HG03045 (cell line): ENCODE results near the gene RASSF5.
A peak's percentile ranks its signal among the peaks of the same experiment; 100 is the strongest.
"Not testable (repeated sequence)": the region's sequence is repeated elsewhere in the genome, so short reads cannot be mapped to it uniquely, and the experiment has no call there.

Experiments
- ATAC-seq: cut with Tn5 transposase; IDR thresholded peaks from one replicate; pipeline ENCODE4 v1.9.1; 2021; ENCODE audit warnings: mild to moderate bottlenecking, moderate library complexity; ENCODE audit not compliant: unreplicated experiment

RASSF5 gene

DNA sequence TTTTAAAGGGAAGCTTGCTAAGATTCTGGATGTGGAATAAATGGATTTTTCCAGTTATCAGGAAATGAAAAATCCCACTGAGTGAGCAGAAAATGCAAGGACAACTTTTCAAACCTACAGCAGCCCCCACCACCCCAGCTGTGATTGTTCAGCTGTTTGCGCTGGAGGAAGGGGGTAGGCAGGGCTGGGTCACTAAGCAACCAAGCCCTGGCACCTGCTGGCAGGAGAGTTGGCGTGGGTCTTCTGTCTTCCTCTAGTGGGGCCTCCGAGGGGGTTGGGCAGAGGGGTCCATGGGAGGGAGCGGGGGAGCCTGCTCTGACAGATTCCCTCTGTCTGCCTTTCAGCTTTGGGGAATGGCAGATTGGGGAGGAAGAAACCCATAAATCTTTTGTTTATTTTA, 59.7 kb downstream of the RASSF5 start:
- ATAC-seq: no peak

DNA sequence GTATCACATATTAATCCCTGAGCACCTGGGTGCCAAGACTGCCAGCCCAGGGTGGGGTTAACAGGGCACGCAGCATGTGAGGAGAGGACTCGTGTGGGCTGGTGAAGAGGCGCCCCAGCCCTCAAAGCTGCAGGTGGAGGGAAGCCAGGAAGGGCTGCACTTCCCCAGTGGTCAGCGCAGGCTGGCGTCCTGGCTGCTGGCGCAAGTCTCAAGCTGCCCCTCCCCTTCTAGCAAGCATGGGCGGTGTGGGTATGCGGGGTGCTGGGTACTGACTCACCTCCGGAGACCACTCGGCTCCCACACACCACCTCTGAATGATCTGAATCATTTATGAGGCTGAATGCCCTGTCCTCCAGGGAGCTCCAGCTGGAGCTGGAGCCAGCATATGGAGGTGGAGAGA, 60.9 kb downstream of the RASSF5 start:
- no peak for ATAC-seq

DNA sequence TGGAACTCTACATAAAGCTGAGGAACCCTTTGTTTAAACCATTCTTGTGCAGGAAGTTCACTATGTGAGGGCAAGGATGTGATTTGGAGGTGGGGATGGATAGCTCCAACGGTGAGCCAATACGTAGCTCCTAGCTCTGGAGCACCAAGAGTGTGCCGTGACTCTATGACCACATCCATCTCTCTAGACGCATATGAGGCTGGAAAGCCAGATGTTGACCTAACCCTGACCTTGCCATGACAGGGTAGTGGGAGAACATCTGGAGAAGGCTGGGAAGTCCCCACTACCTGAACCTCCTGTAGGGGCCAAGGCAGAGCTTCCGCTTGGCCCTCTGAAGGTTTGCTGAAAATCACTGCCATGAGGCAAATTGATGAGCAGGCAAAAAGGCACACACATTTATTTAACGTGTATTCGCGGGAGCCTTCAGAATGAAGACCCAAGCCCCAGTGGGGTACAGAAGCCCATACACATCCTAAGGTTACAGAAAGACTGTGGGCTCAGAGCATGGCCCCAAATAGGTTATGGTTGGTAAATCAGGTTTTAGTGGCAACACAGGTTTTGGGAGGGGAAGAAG, 61.5 kb downstream of the RASSF5 start:
- ATAC-seq: no peak

DNA sequence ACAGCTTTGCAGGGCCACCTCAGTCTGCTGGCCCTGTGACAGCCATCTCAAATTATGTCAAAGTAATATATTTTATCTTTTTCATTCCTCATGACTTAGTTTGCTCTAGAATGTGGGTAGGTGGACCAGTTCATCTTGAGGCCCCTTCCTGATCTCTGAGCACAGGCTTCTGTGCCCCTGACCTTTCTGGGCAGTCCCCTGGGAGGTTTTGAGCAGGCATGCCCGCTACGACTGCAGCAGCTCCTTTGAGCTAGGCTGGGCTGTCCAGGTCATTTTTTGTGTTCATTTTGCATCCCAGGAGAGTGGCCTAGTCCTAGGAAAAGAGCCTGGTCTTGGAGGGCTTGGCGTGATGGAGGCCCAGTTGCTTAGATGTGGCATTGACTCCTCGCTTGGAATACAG, 62.2 kb downstream of the RASSF5 start:
- ATAC-seq: no peak

DNA sequence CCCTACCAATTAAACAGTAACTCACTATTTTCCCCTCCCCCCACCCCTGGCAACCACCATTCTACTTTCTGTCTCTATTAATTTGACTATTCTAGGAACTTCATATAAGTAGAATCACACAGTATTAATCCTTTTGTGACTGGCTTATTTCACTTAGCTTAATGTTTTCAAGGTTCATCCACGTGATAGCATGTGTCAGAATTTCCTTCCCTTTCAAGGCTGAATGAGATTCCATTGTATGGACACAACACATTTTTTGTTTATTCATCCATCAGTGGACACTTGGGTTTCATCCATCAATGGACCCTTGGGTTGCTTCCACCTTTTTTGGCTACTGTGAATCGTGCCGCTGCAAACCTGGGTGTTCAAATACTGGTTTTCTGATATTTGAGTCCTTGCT, 63.2 kb downstream of the RASSF5 start:
- ATAC-seq: no peak

DNA sequence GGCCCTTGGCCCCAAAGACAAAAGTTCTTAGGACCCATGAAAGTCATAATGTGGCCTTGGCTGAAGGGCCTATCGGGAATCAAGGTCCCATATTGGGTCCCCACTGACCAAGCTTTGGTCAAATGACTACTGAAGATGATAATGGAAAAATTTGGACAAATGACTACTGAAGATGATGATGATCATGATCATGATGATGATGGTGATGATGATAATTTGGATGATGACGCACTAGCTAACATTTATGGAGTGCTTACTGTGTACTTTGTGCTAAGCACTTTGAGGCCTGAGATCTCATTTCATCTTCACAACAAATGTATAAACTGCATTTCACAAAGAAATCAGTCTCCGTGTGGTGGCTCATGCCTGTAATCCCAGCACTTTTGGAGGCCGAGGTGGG, 65.5 kb downstream of the RASSF5 start:
- no peak for ATAC-seq

DNA sequence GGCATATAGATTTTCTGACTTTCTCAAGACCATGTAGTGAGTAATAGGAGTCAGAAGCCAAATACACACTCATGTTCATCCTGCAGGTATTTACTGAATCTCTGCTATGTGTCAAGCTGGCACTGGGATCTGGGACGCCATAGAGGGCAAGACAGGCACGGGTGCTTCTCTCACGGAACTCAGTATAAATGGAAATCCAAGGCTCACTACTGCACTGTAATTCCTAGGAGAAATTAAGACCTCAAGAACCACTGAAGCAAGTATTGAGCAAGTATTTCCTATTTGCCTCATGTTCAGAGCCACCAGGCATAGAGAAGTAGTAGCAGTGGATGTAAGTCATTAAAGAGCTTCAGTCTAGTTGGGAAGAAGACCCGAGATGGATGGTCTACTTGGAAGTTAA, 66.0 kb downstream of the RASSF5 start:
- ATAC-seq: no peak

DNA sequence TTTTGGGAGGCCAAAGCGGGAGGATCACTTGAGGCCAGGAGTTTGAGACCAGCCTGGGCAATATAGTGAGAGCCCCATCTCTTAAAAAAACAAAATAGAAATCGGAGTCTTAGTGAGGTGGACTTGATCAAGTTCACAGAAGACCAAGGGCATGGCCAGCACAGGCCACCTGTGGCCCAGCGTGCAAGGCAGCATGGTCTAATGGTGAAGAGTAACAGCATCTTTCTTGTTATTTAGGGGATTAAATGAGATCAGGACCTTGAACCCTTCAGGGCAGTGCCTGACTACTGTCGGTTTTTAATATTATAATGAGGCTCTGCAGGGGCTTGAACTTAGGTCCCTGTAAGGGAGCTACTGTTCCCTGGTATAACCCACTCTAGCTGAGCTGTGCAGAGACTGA, 66.4 kb downstream of the RASSF5 start:
- no peak for ATAC-seq

DNA sequence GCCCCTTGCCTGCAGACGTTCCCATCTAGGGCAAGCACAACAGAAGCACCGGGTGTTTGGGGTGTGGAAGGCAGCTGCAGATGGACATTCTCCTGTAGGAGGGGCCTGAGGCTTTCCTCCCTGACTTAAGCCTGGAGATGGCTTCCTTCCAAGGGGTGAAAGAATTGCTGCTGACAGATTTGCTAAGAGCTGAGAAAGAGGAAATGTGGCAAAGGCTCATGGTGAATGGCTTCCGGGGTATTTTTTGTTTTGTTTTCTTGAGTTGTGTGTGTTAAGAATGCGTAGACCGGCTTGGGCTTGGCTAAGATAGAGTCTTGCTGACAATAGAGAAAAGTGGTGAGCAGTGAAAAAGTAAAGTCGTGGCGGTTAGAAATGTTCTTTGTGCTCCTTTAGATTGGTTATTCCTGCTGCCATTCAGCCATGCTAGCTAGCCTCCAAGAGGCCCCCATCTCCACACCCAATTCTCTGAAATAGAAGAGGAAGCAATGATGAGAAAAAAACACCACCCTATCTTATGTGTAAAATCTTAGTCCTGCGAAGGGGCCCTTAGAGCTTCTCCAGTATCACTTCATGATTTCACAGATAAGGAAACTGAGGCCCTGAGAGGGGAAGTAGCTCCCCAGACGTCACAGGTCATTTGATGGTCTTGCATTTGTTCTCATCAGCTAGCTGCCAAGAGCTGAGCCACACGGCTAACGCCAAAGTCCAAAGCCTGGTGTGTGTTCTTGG, 68.0 kb downstream of the RASSF5 start:
- ATAC-seq: no peak

DNA sequence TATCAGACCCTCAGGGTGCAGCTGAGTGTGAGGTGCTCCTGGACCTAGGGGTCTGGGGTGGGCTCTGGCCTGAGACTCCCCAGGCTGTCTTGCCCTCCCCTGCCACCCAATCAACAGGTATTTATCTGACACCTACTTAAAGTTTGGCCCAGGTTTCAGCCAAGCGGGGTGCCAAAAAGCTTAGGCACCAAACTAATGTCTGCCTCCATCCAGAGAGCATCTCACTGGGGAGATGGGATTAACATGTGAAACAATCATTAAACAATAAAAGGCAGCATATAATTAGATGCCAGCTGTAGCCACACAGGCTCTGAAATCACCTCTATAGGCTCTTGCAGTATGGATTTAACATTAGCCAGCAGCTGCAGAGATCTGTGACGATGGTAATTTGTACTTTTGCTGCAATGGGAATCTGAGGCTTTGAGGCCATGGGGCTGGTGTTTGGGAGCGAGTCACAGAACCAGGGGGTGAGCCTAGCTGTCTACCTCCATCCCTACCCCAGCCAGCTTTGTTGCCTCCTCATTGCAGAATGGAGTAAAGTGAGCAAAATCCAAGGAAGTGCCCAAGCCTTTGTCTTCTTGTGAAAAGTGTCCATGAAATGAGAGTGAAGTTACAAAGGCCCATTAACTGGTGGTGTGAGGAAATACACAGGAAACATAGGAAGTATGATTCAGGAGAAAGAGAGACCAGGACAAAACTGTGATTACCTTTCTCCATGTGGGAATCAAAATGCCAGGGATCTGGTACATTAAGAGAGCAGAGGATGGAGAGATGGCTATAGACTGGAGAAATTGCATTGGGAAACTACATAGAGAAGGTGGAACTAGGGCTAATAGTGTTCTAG, 68.8 kb downstream of the RASSF5 start:
- ATAC-seq: no peak

DNA sequence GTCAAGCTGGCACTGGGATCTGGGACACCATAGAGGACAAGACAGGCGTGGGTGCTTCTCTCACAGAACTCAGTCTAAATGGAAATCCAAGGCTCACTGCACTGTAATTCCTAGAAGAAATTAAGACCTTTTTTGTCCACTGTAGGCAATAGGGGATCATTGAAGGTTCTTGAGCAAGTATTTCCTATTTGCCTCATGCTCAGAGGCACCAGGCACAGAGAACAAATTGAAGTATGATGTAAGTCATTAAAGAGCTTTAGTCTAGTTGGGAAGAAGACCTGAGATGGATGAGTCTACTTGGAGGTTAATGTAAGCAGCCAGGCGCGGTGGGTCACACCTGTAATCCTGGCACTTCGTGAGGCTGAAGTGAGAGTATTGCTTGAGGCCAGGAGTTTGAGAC, 70.3 kb downstream of the RASSF5 start:
- no peak for ATAC-seq

DNA sequence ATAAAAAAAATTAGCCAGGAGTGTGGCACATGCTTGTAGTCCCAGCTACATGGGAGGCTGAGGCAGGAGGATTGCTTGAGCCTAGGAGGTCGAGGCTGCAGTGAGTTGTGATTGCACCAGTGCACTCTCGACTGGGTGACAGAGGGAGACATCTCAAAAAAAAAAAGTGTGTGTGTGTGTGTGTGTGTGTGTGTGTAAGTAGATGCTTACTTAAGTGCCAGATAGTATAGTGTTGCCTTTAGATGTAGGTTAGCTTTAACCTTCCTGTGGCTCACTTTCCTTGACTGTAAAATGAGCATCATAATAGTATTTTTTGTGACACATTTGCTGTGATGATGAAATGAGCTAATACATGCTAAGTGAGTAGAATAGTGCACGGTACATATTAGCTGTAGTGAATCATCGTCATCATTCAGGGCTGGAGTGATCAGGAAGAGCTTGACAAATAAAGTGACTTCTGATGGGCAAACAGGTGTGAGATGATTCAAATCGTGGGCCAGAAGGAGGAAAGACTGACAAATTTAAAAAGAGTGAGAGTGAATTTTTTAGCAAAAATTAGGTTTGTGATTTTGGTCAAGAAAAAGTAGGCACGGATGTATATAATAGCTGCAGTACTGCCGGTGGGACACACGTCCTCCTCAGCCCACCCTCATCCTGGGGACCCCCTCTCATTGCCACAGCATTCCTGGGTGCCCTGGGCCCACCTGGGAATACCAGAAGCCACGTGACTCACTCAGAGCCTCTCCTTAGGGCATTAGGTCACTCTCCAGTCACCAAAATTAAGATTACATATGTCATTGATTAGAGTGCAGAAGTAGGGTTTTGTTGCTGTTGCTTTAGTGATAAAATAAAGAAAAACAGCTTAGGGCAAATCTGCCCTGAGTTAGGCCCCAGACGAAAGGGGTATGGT, 71.0 kb downstream of the RASSF5 start:
- no peak for ATAC-seq

DNA sequence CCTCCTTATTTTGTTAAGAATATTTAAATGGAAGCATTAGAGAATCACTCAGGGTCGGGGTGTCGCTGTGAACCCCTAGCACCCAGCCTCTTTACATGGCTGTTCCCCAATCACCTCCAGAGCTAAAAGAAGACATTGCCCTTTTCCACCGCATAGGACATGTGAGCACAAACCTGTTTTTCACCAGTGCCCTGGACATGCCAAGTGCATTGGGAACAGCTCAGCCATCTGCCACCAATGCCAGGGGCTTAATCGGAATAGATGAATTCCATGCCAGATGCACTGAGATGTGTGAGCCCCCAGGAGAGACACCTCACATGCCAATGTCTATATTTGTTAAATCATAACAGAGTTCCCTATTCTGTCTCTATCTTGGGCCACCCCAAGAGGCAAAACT, 71.6 kb downstream of the RASSF5 start:
- ATAC-seq: no peak

DNA sequence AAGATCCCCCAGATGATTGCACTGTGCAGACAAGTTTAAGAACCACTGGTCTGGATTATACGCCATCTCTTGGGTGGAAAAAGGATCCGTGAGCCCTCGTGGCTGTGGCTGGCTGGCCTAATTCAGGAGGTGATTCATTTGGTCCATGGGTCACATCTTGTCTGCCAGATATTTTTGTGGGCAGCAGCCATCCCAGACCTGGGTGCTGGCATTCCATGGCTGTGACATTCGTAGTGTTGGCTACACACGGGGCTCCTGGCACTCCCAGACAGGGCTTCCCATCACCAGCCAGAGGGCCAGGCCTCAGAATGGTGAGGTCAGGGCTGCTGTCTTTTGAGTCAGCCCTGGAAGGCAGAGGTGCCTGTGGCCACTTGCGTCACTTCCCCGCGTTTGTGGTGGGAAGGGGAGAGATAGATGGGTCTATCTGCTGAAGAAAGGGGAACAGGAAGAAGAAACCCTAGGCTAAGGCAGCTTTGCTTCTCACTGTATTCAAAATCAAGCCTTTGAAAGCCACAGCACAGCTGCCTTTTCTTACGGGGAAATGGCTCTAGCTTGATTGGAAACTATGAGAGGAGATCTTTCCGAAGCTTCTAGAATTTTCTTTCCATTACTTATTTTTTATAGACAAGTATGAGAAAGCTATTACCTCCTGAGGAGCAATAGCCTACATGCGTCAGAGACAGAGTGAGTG, 72.6 kb downstream of the RASSF5 start:
- ATAC-seq: peak; percentile 78

DNA sequence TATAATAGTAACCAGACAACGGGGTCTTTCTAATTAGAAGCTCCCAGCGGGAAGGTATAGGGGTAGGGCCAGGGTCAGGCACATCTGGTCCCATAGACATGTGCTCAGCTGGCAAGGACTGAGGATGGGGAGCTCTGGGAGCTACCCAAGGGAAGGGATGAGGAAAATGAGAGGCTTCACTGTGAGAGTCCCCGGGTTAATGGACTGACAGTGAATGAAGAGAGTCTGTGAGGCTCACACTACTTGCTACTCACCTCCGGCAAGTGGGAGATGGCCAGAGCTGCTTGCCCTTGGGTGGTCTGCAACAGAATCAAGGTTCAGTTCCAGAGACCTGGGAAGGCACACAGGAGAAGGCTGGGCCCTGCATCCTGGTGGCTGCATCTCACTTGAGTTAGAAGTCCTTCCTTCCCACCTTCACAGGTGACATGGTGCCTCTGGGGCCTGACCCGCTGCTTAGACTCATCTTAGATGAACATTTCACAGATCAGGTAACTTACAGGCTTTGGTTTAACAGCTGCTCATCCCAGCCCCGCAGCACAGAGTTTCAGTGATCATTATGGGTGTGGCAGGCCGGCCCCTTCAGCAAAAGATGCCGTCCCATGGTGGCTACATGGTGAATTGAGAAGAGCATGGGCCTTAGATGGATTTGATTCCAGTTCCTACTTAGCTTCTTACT, 73.2 kb downstream of the RASSF5 start:
- peak; percentile 13 for ATAC-seq

DNA sequence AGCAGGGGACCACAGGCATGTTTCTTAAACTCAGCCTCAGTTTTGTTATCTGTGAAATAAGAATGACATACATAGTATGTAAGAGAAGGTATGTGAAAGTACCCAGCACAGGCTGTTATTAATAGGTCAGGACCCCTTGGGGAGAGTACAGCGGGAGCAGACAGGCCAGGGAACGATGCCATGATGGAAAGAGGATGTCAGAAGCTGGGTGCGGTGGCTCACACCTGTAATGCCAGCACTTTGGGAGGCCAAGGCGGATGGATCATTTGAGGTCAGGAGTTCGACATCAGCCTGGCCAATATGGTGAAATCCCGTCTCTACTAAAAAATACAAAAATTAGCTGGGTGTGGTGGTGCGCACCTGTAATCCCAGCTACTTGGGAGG, 73.8 kb downstream of the RASSF5 start:
- ATAC-seq: not testable (repeated sequence)

DNA sequence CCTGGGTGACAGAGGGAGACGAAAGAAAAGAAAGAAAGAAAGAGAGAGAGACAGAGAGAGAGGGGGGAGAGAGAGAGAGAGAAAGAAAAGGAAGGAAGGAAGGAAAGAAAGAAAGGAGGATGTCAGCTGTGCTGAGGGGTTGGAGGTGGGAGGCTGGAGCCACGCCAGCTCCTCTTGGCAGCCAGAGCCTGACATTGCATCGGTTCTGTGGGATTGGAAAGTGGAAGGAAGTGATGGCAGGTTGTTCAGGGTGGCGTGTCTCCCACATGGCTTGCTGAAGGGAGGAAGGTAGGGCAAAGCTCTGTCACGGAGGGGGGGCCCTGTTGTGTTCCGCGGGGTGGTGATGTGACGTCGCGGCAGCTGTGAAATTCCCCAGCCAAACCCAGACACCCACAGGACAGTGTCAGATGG, 74.2 kb downstream of the RASSF5 start:
- ATAC-seq: no peak

DNA sequence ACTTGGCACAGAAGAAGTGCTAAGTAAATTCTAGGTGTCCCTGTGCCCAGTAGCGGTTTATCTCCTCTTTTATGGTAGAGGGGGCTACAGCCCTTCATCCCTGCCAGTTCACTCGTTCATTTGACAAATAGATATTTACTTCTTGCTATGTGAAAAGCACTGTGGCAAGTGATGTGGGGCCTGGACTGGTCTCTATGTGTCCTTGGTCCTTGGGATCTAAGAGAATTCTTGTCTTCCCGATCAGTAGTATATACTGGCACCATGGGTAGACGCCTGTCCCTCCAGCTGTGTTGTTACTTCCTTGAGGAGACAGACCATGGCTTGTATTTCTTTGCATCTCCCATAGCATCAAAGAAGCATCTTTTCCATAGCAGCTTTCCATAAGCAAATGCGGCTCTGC, 75.2 kb downstream of the RASSF5 start:
- ATAC-seq: no peak

DNA sequence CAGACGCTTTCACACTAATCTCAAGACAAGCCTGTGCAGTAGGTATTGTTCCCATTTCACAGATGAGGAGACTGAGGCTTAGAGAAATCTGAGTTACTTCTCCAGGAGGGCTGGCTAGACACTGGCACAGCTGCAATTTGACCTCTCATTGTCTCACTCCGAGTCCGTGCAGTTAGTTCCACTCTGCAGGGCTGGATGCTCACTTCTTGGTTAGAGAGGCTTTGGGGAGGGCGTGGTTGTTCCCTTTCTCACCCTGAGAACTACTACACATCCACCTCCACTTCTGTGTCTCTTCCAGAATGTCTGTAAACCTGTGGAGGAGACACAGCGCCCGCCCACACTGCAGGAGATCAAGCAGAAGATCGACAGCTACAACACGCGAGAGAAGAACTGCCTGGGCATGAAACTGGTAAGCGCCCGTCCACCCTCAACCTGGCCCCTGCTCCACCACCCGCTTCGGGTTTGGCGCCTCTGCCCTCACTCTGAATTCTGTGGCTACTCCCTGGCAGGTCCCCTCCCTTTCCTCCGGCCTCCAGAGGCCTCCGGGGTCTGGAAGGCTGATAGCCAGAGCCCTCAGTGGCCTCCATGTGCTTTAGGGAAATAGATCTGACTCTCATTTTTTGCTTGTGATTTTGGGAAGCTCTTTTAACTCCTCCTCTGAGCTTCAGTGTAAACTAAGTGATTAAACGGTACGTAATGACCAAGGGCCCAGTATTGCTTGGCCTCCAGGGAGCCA, 75.8 kb downstream of the RASSF5 start:
- ATAC-seq: no peak
